ENCODE measurements around the gene MRGPRX1. TPM values are rescaled to one million over a fixed set of nuclear protein-coding genes. Genes with fewer than 3 reads are reported as not detected.

Gene MRGPRX1
- total RNA-seq (2021) (not detected in 2 replicates), Bru-seq, nascent RNA (not detected), BruChase-seq, experiment 1, labeled RNA remaining after a 2-hour chase (not detected), BruChase-seq, experiment 2, labeled RNA remaining after a 6-hour chase (not detected)
- long read RNA-seq, result 0 reads

DNA sequence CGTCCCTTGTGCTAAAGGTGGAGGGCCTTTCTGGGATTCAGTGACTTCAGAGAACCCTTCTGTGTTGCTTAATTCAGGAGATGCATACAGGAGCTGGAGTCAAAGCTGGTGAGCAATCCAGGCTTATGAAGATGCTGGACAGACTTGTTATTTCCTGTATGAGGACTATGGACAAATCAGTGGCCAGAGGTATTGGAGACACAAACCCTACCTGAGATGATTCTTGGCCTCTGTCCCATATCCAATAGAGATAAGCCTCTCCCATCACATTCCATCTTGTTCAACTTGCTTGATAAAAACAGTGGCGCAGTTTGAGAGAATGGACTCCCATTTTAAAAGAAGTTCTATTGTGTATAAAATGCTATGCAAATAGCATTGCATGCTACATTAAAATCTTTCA lies at the start of gene MRGPRX1:
MRGPRX1 (minus strand) TSS at position 101 of the 400 bp plus-strand sequence. CDS start 4,630 bp downstream, outside the sequence.
- H3K4me2 ChIP-seq, result no peak within 1 kb of the TSS
- TF ChIP-seq CTCF (conservative IDR thresholded peaks at IDR 0.05), result no peak
- no peak for TF ChIP-seq EZH2 (IDR thresholded peaks at IDR 0.05; ENCODE audit: low read depth)

DNA sequence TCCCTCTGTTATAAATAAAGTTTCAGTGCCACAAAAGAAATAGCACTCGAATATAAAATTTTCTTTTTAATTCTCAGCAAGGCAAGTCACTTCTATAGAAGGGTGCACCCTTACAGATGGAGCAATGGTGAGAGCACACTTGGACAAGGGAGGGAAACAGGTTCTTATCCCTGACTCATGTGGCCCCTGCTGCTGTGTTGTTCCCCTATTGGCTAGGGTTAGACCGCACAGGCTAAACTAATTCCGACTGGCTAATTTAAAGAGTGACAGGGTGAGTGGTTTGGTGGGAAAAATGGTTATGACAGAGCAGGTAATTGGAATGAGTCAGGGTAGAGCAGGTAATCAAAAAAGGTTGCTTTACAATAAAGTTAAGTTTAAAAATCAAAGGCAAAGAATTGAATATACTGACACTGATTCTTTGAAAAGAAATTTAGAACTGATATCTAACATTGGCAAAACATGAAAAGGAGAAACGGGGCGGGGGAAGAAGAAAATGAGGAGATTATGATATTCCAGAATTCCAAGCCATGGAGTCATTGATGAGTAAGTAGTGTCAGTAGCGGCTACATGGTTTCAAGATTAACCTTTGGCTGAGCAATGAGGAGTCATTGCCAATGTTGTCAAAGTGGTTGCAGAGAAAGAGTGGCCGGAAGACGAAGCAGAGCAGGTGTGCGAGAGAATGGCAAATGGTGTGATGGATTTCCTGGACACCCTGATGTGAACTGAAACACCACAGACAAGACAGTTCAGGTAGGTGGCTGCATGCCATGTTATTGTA lies 48.4 kb upstream of the MRGPRX1 start:
- ChIA-PET CTCF (no interaction called here), POLR2A (ENCODE audit: unreplicated experiment) (no interaction called here)
- H4K20me1 ChIP-seq (ENCODE audit: insufficient read depth), result no peaks in the 10 kb centered on the region
- no peaks in the 10 kb centered on the region for H3K36me3 ChIP-seq (ENCODE audit: low read depth)
- H3K9me3 ChIP-seq (ENCODE audit: insufficient read depth, low read depth), result no peaks in the 10 kb centered on the region
- no peak overlapping the region for H3K4me3 ChIP-seq
- peaks cover 25% of the 10 kb centered on the region; the same call in 1 of the 2 replicates for H3K27me3 ChIP-seq (ENCODE audit: insufficient read depth, low read depth)
- peak overlapping the region; percentile 75 for H3K27ac ChIP-seq
- intact Hi-C loops (cut with micrococcal nuclease; ENCODE audit: unreplicated experiment), result no loop called here
- TF ChIP-seq CTCF (conservative IDR thresholded peaks at IDR 0.05) (no peak), EZH2 (IDR thresholded peaks at IDR 0.05; ENCODE audit: low read depth) (no peak)
- H2AFZ ChIP-seq, result no peak overlapping the region
- peak in 1 of 2 experiments; percentile 61 for DNase-seq
- peaks cover 7% of the 10 kb centered on the region; the same call in 1 of the 2 replicates for H3F3A ChIP-seq (ENCODE audit: insufficient read depth, low read depth)
- peak overlapping the region; percentile 31 for H3K4me2 ChIP-seq
- H3K79me2 ChIP-seq (ENCODE audit: low read depth), result no peaks in the 10 kb centered on the region
- BruUV-seq (replicated peaks), result no TSS peak
- peaks cover 21% of the 10 kb centered on the region for H3K4me1 ChIP-seq (replicated peaks; ENCODE audit: insufficient read depth)
- no peaks in the 10 kb centered on the region for H3K9me2 ChIP-seq (ENCODE audit: insufficient read depth)

More for the DNA sequence above, at the start of gene MRGPRX1:
- H3K27me3 ChIP-seq (ENCODE audit: insufficient read depth, low read depth), result peaks cover 40% of the 10 kb centered on the region
- no peaks in the 10 kb centered on the region for H3K9me2 ChIP-seq (ENCODE audit: insufficient read depth)
- DNase-seq, result no peak
- POLR2A ChIA-PET (ENCODE audit: unreplicated experiment), result no interaction called here
- no peak within 1 kb of the TSS for H3K4me3 ChIP-seq
- no peak within 1 kb of the TSS for H2AFZ ChIP-seq
- H3K9me3 ChIP-seq (ENCODE audit: insufficient read depth, low read depth), result no peaks in the 10 kb centered on the region; the same call in 1 of the 2 replicates
- no peaks in the 10 kb centered on the region for H3K4me1 ChIP-seq (replicated peaks; ENCODE audit: insufficient read depth)
- no peak within 1 kb of the TSS for H3K27ac ChIP-seq
- H3K36me3 ChIP-seq (ENCODE audit: low read depth), result no peaks in the 10 kb centered on the region
- H3F3A ChIP-seq (ENCODE audit: insufficient read depth, low read depth), result no peaks in the 10 kb centered on the region
- no peaks in the 10 kb centered on the region; the same call in 1 of the 2 replicates for H4K20me1 ChIP-seq (ENCODE audit: insufficient read depth)
- CTCF ChIA-PET, result no interaction called here
- no TSS peak for BruUV-seq (replicated peaks)
- intact Hi-C loops (cut with micrococcal nuclease; ENCODE audit: unreplicated experiment), result no loop called here
- no peaks in the 10 kb centered on the region for H3K79me2 ChIP-seq (ENCODE audit: low read depth)

DNA sequence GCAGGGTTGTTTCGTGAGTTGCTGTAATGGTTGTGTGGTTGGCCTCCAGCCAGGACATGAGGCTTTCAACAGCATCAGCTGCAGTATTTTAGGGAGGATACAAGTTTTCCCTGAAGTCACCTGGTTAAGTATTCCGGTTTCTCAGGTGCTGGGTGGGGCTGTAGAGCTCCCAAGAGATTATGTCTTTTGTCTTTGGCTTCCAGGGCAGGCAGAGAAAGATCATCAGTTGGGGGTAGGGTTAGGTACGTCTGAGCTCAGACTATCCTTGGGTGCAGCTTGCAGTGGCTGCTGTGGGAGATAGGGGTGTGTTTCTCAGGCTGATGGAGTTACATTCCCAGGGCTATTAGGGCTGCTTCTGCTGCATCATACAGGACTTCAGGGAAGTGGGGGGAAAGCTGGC lies 47.5 kb upstream of the MRGPRX1 start:
- peak overlapping the region; percentile 75 for H3K27ac ChIP-seq
- H3K27me3 ChIP-seq (ENCODE audit: insufficient read depth, low read depth), result peaks cover 26% of the 10 kb centered on the region; the same call in 1 of the 2 replicates
- POLR2A ChIA-PET (ENCODE audit: unreplicated experiment), result no interaction called here
- peak overlapping the region; percentile 31; the same call in 1 of the 2 replicates for H3K4me2 ChIP-seq
- no peaks in the 10 kb centered on the region for H3K9me2 ChIP-seq (ENCODE audit: insufficient read depth)
- BruUV-seq (replicated peaks), result no TSS peak
- H3F3A ChIP-seq (ENCODE audit: insufficient read depth, low read depth), result peaks cover 7% of the 10 kb centered on the region; the same call in 1 of the 2 replicates
- peak in 1 of 2 experiments; percentile 1 for DNase-seq
- no peak overlapping the region for H3K4me3 ChIP-seq
- no peaks in the 10 kb centered on the region for H4K20me1 ChIP-seq (ENCODE audit: insufficient read depth)
- no peaks in the 10 kb centered on the region for H3K36me3 ChIP-seq (ENCODE audit: low read depth)
- H3K9me3 ChIP-seq (ENCODE audit: insufficient read depth, low read depth), result no peaks in the 10 kb centered on the region
- no peaks in the 10 kb centered on the region for H3K79me2 ChIP-seq (ENCODE audit: low read depth)
- H2AFZ ChIP-seq, result no peak overlapping the region
- intact Hi-C loops (cut with micrococcal nuclease; ENCODE audit: unreplicated experiment), result no loop called here
- H3K4me1 ChIP-seq (replicated peaks; ENCODE audit: insufficient read depth), result peaks cover 21% of the 10 kb centered on the region
- TF ChIP-seq EZH2 (IDR thresholded peaks at IDR 0.05; ENCODE audit: low read depth), result no peak
- TF ChIP-seq CTCF (conservative IDR thresholded peaks at IDR 0.05), result no peak
- CTCF ChIA-PET, result no interaction called here
